Neuronal stem cell (in vitro differentiated cells): ENCODE measurements around the gene HRG.
"Not testable (repeated sequence)": the region's sequence is repeated elsewhere in the genome, so short reads cannot be mapped to it uniquely, and the experiment has no call there.

Experiments
- DNase-seq: peaks from one replicate; pipeline ENCODE4 v3.0.0-alpha.2; 2013; ENCODE audit warnings: low spot score
- H2AFZ ChIP-seq: one replicate; pipeline ENCODE4 v1.6.1; 2013; ENCODE audit warnings: mild to moderate bottlenecking, low read length, inconsistent platforms
- H2AK5ac ChIP-seq: 2 replicates; pipeline ENCODE4 v1.6.1; 2013; ENCODE audit warnings: low read depth, mild to moderate bottlenecking, inconsistent platforms, low read length, moderate library complexity, mixed read lengths
- H2BK120ac ChIP-seq: 2 replicates; pipeline ENCODE4 v1.6.1; 2013; ENCODE audit warnings: low read depth, mild to moderate bottlenecking, inconsistent platforms, low read length, moderate library complexity, mixed read lengths
- H2BK12ac ChIP-seq: one replicate; pipeline ENCODE4 v1.6.1; 2013; ENCODE audit warnings: low read length, inconsistent platforms
- H2BK15ac ChIP-seq: 2 replicates; pipeline ENCODE4 v1.6.1; 2013; ENCODE audit warnings: mild to moderate bottlenecking, low read length, inconsistent platforms, mixed read lengths
- H2BK5ac ChIP-seq: one replicate; pipeline ENCODE4 v1.6.1; 2013; ENCODE audit warnings: inconsistent platforms, mild to moderate bottlenecking, low read length, moderate library complexity
- H3K14ac ChIP-seq: one replicate; pipeline ENCODE4 v1.6.1; 2013; ENCODE audit warnings: low read length, inconsistent platforms
- H3K18ac ChIP-seq: 2 replicates; pipeline ENCODE4 v1.6.1; 2013; ENCODE audit warnings: low read length, inconsistent platforms
- H3K23ac ChIP-seq: 2 replicates; pipeline ENCODE4 v1.6.1; 2013; ENCODE audit warnings: low read depth, mild to moderate bottlenecking, mixed read lengths, low read length, inconsistent platforms; ENCODE audit not compliant: poor library complexity
- H3K27ac ChIP-seq: replicated peaks from 3 replicates; pipeline ENCODE4 v1.5.1; 2013; ENCODE audit warnings: low read length, inconsistent platforms
- H3K27me3 ChIP-seq, 3 experiments: 2 replicates each; pipeline ENCODE4 v1.6.1; 2013; ENCODE audit warnings: low read length in 3 of 3, mild to moderate bottlenecking in 2 of 3, inconsistent platforms in 1 of 3, low read depth in 1 of 3, mixed read lengths in 1 of 3, moderate library complexity in 1 of 3; ENCODE audit not compliant: control insufficient read depth in 3 of 3, insufficient read depth in 3 of 3
- H3K36me3 ChIP-seq, 2 donors: replicated peaks in 1 of 2; 2 replicates each; pipeline ENCODE4 v1.6.1; 2013; ENCODE audit warnings: low read length in 2 of 2; ENCODE audit not compliant: control insufficient read depth in 2 of 2, insufficient read depth in 2 of 2
- H3K4ac ChIP-seq: 2 replicates; pipeline ENCODE4 v1.6.1; 2013; ENCODE audit warnings: inconsistent platforms, mild to moderate bottlenecking, low read length, moderate library complexity
- H3K4me1 ChIP-seq, 2 donors: 1 replicate in 1 of 2; 2 replicates in 1 of 2; pipeline ENCODE4 v1.6.1; 2013; ENCODE audit warnings: low read length in 2 of 2, low read depth in 1 of 2; ENCODE audit not compliant: control insufficient read depth in 2 of 2, insufficient read depth in 1 of 2
- H3K4me2 ChIP-seq: one replicate; pipeline ENCODE4 v1.6.1; 2013; ENCODE audit warnings: mild to moderate bottlenecking, low read length, inconsistent platforms; ENCODE audit not compliant: insufficient read depth, poor library complexity, severe bottlenecking
- H3K4me3 ChIP-seq, 2 donors: 2 replicates each; pipeline ENCODE4 v1.5.1; 2013; ENCODE audit warnings: low read length in 2 of 2, mild to moderate bottlenecking in 2 of 2, inconsistent platforms in 1 of 2, moderate library complexity in 1 of 2
- H3K79me1 ChIP-seq: one replicate; pipeline ENCODE4 v1.6.1; 2013; ENCODE audit warnings: low read depth, mild to moderate bottlenecking, inconsistent platforms, low read length, moderate library complexity
- H3K9ac ChIP-seq: one replicate; pipeline ENCODE4 v1.6.1; 2013; ENCODE audit warnings: mild to moderate bottlenecking, low read depth, low read length, inconsistent platforms; ENCODE audit not compliant: poor library complexity
- H3K9me3 ChIP-seq, 2 donors: replicated peaks in 1 of 2; 2 replicates each; pipeline versions ENCODE3 to v1.6.1; 2013; ENCODE audit warnings: low read length in 2 of 2, mild to moderate bottlenecking in 2 of 2, inconsistent platforms in 1 of 2, low read depth in 1 of 2, mixed read lengths in 1 of 2, moderate library complexity in 1 of 2; ENCODE audit not compliant: control insufficient read depth in 2 of 2, insufficient read depth in 1 of 2
- H4K8ac ChIP-seq: one replicate; pipeline ENCODE4 v1.6.1; 2013; ENCODE audit warnings: low read depth, mild to moderate bottlenecking, inconsistent platforms, low read length, moderate library complexity
- H4K91ac ChIP-seq: one replicate; pipeline ENCODE4 v1.6.1; 2013; ENCODE audit warnings: low read length, low read depth, mild to moderate bottlenecking, inconsistent platforms; ENCODE audit not compliant: poor library complexity
- WGBS, 2 donors: extraction: QIAGEN DNeasy Blood & Tissue Kit; methylation state at CpG; one replicate each; pipeline ENCODE4 v1.1.7; 2013; ENCODE audit warnings: missing lambda C conversion rate in 2 of 2, mixed read lengths in 1 of 2; ENCODE audit not compliant: insufficient read length in 2 of 2, insufficient replicate concordance in 1 of 2; ENCODE audit errors: extremely low coverage in 2 of 2; 5-methylcytosine and 5-hydroxymethylcytosine counted together

Gene HRG

GRCh38 chr3:186683979-186684378, 18.2 kb downstream of the HRG start:
- no CpG with 5 or more reads among the region's 3 CpGs for WGBS, 2 donors
- H3K18ac ChIP-seq = no peak overlapping the region
- H2AK5ac ChIP-seq = no peak overlapping the region
- no peak overlapping the region for H2BK5ac ChIP-seq
- H3K79me1 ChIP-seq = no peaks in the 10 kb centered on the region
- no peak overlapping the region for H2BK120ac ChIP-seq
- no peak overlapping the region for H3K4me2 ChIP-seq
- no peak overlapping the region for H2AFZ ChIP-seq
- no peak overlapping the region for H3K9ac ChIP-seq
- H3K14ac ChIP-seq = no peak overlapping the region
- H2BK15ac ChIP-seq = no peak overlapping the region
- no peak for DNase-seq
- H3K9me3 ChIP-seq = peaks cover 0 to 1% of the 10 kb centered on the region in 2 donors
- H3K27me3 ChIP-seq = peaks cover 0 to 6% (median 0%) of the 10 kb centered on the region in 3 experiments
- no peak overlapping the region for H2BK12ac ChIP-seq
- no peak overlapping the region for H3K27ac ChIP-seq
- no peak overlapping the region for H3K4ac ChIP-seq
- H3K4me1 ChIP-seq = peaks cover 0 to 2% of the 10 kb centered on the region in 2 donors
- no peak overlapping the region for H4K91ac ChIP-seq
- no peak overlapping the region for H3K4me3 ChIP-seq
- H3K36me3 ChIP-seq = no peaks in the 10 kb centered on the region
- H3K23ac ChIP-seq = no peak overlapping the region
- H4K8ac ChIP-seq = no peak overlapping the region

GRCh38 chr3:186686475-186686874, 20.7 kb downstream of the HRG start:
- not testable (repeated sequence) for H3K4me1 ChIP-seq, H3K27me3 ChIP-seq, H3K4ac ChIP-seq, H3K4me3 ChIP-seq, H3K18ac ChIP-seq, H2BK15ac ChIP-seq, H3K27ac ChIP-seq, DNase-seq, H3K4me2 ChIP-seq, H4K91ac ChIP-seq, H3K9me3 ChIP-seq, H3K79me1 ChIP-seq, H2BK120ac ChIP-seq, H2BK5ac ChIP-seq, H3K9ac ChIP-seq, H3K14ac ChIP-seq, H2AFZ ChIP-seq, H3K23ac ChIP-seq, H2BK12ac ChIP-seq, H3K36me3 ChIP-seq, H2AK5ac ChIP-seq, H4K8ac ChIP-seq
- WGBS, 2 donors = no CpG with 5 or more reads among the region's 2 CpGs

GRCh38 chr3:186687120-186687651, 21.4 kb downstream of the HRG start:
- no peak for DNase-seq
- H3K4me2 ChIP-seq = no peak overlapping the region
- no peak overlapping the region for H3K23ac ChIP-seq
- H3K4me1 ChIP-seq = peaks cover 0 to 2% of the 10 kb centered on the region in 2 donors
- H2BK15ac ChIP-seq = no peak overlapping the region
- WGBS, 2 donors = no CpG with 5 or more reads among the region's 12 CpGs
- H3K18ac ChIP-seq = no peak overlapping the region
- H2BK5ac ChIP-seq = no peak overlapping the region
- no peak overlapping the region for H3K14ac ChIP-seq
- no peak overlapping the region for H4K91ac ChIP-seq
- H3K4ac ChIP-seq = no peak overlapping the region
- H3K79me1 ChIP-seq = no peaks in the 10 kb centered on the region
- no peak overlapping the region for H2BK120ac ChIP-seq
- no peak overlapping the region for H3K27ac ChIP-seq
- peaks cover 0 to 2% (median 0%) of the 10 kb centered on the region in 3 experiments for H3K27me3 ChIP-seq
- no peak overlapping the region for H4K8ac ChIP-seq
- no peak overlapping the region for H2AK5ac ChIP-seq
- no peaks in the 10 kb centered on the region for H3K36me3 ChIP-seq
- H2BK12ac ChIP-seq = no peak overlapping the region
- peaks cover 0 to 1% of the 10 kb centered on the region in 2 donors for H3K9me3 ChIP-seq
- no peak overlapping the region for H3K9ac ChIP-seq
- H2AFZ ChIP-seq = no peak overlapping the region
- H3K4me3 ChIP-seq = no peak overlapping the region

- H4K91ac ChIP-seq, H2AFZ ChIP-seq, H2AK5ac ChIP-seq, H3K4me3 ChIP-seq, H3K9ac ChIP-seq, H2BK120ac ChIP-seq, H3K9me3 ChIP-seq, H3K14ac ChIP-seq, H3K4ac ChIP-seq, H3K27ac ChIP-seq, H2BK15ac ChIP-seq, DNase-seq, H2BK12ac ChIP-seq, H3K36me3 ChIP-seq, H3K4me1 ChIP-seq, H3K23ac ChIP-seq, H2BK5ac ChIP-seq, H3K18ac ChIP-seq, H3K79me1 ChIP-seq, H3K27me3 ChIP-seq, H4K8ac ChIP-seq, H3K4me2 ChIP-seq: not testable (repeated sequence)
- no CpG with 5 or more reads among the region's 1 CpG for WGBS, 2 donors
These were observed 24.5 kb downstream of the HRG start for GRCh38 chr3:186690304-186690703.
